GM18502 (cell line): ENCODE data around the gene DNAH5.

Source experiments
- ATAC-seq: cut with Tn5 transposase; IDR thresholded peaks from one replicate; pipeline ENCODE4 v1.9.1; 2021; ENCODE audit warnings: mild to moderate bottlenecking; ENCODE audit not compliant: unreplicated experiment, poor library complexity

Gene DNAH5

GRCh38 chr5:13649656-13650055, 294.8 kb downstream of the DNAH5 start:
- ATAC-seq, result no peak

DNA sequence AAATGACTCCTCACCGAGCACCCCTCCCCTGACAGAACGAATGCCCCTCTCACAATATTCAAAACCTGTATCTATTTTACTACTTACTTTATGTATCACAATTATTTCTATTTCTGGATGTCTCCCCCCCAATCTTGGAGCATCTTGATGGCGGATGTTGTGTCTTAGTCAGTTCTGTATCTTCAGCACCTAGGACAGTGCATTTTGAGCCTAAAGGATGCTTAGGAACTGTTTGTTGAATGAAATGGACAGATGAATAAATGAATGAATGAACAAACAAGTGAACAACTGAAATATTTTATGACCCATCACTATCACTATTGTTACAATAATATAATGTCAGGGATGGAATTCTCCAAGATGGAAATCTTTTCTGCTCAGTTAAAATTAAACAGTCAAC, 295.7 kb downstream of the DNAH5 start:
- no peak for ATAC-seq

GRCh38 chr5:13643734-13644133, 300.8 kb downstream of the DNAH5 start:
- no peak for ATAC-seq

- no peak for ATAC-seq
Measured at GRCh38 chr5:13643196-13643595, 301.3 kb downstream of the DNAH5 start.
